ENCODE data around the gene KCNQ5. TPM values are rescaled to one million over a fixed set of nuclear protein-coding genes. Genes with fewer than 3 reads are reported as not detected.

Gene KCNQ5
- polyA plus RNA-seq, 3 donors, result not detected

- H3K4me1 ChIP-seq (ENCODE audit: control insufficient read depth in 1 of 2, insufficient read depth in 2 of 2, low read length in 2 of 2), result no peaks in the 10 kb centered on the region
- peaks cover 11% of the 10 kb centered on the region in 2 donors for H3K9me3 ChIP-seq (replicated peaks in 1 of 2; ENCODE audit: control insufficient read depth in 1 of 2, insufficient read depth in 1 of 2, low read length in 2 of 2)
- H3K4me2 ChIP-seq (replicated peaks; ENCODE audit: extremely low read depth, low read length, poor library complexity, severe bottlenecking), result no peak overlapping the region
- H3K36me3 ChIP-seq (replicated peaks in 1 of 2; ENCODE audit: control insufficient read depth in 1 of 2, insufficient read depth in 2 of 2, low read length in 2 of 2), result no peaks in the 10 kb centered on the region
- intact Hi-C loops (cut with micrococcal nuclease), result no loop called here
- H2AFZ ChIP-seq (ENCODE audit: insufficient read depth, low read depth, low read length, poor library complexity, severe bottlenecking), result no peak overlapping the region
- Mint-ChIP-seq H3K36me3 (peaks cover 0 to 9% of the 10 kb centered on the region in 2 donors), H3K27me3 (ENCODE audit: low read depth in 3 of 3) (no peaks in the 10 kb centered on the region), H3K4me3 (no peak overlapping the region), H3K27ac (no peak overlapping the region), H3K4me1 (no peaks in the 10 kb centered on the region), H3K9me3 (peaks cover 8 to 12% (median 10%) of the 10 kb centered on the region in 7 donors)
- no peaks in the 10 kb centered on the region for H3K79me2 ChIP-seq (ENCODE audit: insufficient read depth, low read length)
- no peaks in the 10 kb centered on the region for H3K27me3 ChIP-seq (ENCODE audit: control insufficient read depth in 2 of 2, insufficient read depth in 2 of 2, low read length in 2 of 2)
- no peak for DNase-seq
- no peaks in the 10 kb centered on the region for H4K20me1 ChIP-seq (ENCODE audit: insufficient read depth, low read length)
- no peak overlapping the region for H3K27ac ChIP-seq (ENCODE audit: low read depth in 1 of 2, low read length in 2 of 2)
- WGBS (ENCODE audit: insufficient coverage), result no CpG with 5 or more reads among the region's 2 CpGs
- H3K9ac ChIP-seq (ENCODE audit: insufficient read depth, low read length, poor library complexity, severe bottlenecking), result no peak overlapping the region
- H3K4me3 ChIP-seq (replicated peaks in 1 of 3; ENCODE audit: low read depth in 2 of 3, low read length in 3 of 3), result no peak overlapping the region
- no peak for TF ChIP-seq CTCF (IDR thresholded peaks at IDR 0.05)
These were observed 530.7 kb downstream of the KCNQ5 start for GRCh38 chr6:73152556-73152955.

- WGBS (ENCODE audit: insufficient coverage), result no CpG with 5 or more reads among the region's 2 CpGs
- no peak for DNase-seq
- H4K20me1 ChIP-seq (ENCODE audit: insufficient read depth, low read length), result no peaks in the 10 kb centered on the region
- intact Hi-C loops (cut with micrococcal nuclease), result no loop called here
- H3K36me3 Mint-ChIP-seq, result peaks cover 0 to 9% of the 10 kb centered on the region in 2 donors
- H3K27me3 ChIP-seq (ENCODE audit: control insufficient read depth in 2 of 2, insufficient read depth in 2 of 2, low read length in 2 of 2), result no peaks in the 10 kb centered on the region
- H3K9me3 ChIP-seq (replicated peaks in 1 of 2; ENCODE audit: control insufficient read depth in 1 of 2, insufficient read depth in 1 of 2, low read length in 2 of 2), result peaks cover 13 to 15% of the 10 kb centered on the region in 2 donors
- peaks cover 11 to 17% (median 13%) of the 10 kb centered on the region in 7 donors for H3K9me3 Mint-ChIP-seq
- no peaks in the 10 kb centered on the region for H3K4me1 ChIP-seq (ENCODE audit: control insufficient read depth in 1 of 2, insufficient read depth in 2 of 2, low read length in 2 of 2)
- H3K4me3 ChIP-seq (replicated peaks in 1 of 3; ENCODE audit: low read depth in 2 of 3, low read length in 3 of 3), result no peak overlapping the region
- H3K79me2 ChIP-seq (ENCODE audit: insufficient read depth, low read length), result no peaks in the 10 kb centered on the region
- TF ChIP-seq CTCF (IDR thresholded peaks at IDR 0.05), result no peak
- H3K4me2 ChIP-seq (replicated peaks; ENCODE audit: extremely low read depth, low read length, poor library complexity, severe bottlenecking), result no peak overlapping the region
- no peak overlapping the region for H3K9ac ChIP-seq (ENCODE audit: insufficient read depth, low read length, poor library complexity, severe bottlenecking)
- no peaks in the 10 kb centered on the region for H3K27me3 Mint-ChIP-seq (ENCODE audit: low read depth in 3 of 3)
- no peak overlapping the region for H2AFZ ChIP-seq (ENCODE audit: insufficient read depth, low read depth, low read length, poor library complexity, severe bottlenecking)
- no peaks in the 10 kb centered on the region for H3K4me1 Mint-ChIP-seq
- no peak overlapping the region for H3K27ac ChIP-seq (ENCODE audit: low read depth in 1 of 2, low read length in 2 of 2)
- no peak overlapping the region for H3K27ac Mint-ChIP-seq
- H3K36me3 ChIP-seq (replicated peaks in 1 of 2; ENCODE audit: control insufficient read depth in 1 of 2, insufficient read depth in 2 of 2, low read length in 2 of 2), result no peaks in the 10 kb centered on the region
- H3K4me3 Mint-ChIP-seq, result no peak overlapping the region
These were observed 531.3 kb downstream of the KCNQ5 start for GRCh38 chr6:73152966-73153757.

All from CD14-positive monocyte (primary cell).